T-helper 1 cell (primary cell): ENCODE results near the gene COX6B2.
A peak's percentile ranks its signal among the peaks of the same experiment; 100 is the strongest.
"Not testable (repeated sequence)": the region's sequence is repeated elsewhere in the genome, so short reads cannot be mapped to it uniquely, and the experiment has no call there.

Experiments
- DNase-seq, 5 donors: peaks; one replicate each; pipeline ENCODE4 v3.0.0-alpha.2; 2012 to 2020
- total RNA-seq, 4 donors: gene quantifications; one replicate each; lab custom pipeline; 2026; lab: John Stamatoyannopoulos, UW

COX6B2 gene, protein sequence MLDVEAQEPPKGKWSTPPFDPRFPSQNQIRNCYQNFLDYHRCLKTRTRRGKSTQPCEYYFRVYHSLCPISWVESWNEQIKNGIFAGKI
- 0 to 0.15 (median 0.06) reads per million in 4 donors for total RNA-seq

DNA sequence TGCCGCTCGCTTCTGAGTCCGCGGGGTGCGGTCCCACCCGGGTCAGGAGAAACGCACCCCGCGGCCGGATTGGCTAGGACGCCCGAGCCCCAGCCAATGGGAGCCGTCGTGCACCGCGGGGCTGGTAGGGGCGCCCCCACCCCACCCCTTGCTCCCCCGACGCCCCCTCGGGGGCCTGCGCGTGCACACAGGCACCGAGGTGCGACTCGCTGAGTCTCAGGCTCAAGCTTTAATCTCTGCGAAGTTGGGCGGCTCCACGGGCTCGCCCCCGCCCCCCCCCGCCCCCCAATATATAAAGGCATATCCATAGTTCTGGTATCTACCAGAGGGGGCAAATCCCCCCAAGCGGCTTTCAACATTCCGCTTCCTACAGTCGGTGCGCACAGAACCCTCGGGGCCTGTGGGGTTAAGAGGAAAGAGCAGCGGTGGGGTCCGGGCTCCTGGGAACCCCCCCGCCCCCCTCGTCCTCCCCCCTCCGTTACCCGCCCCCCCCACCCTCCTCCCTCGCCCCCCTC is at the start of gene COX6B2:
Gene COX6B2, minus strand, starts transcription at position 22 of the 515 bp plus-strand sequence. CDS start 198 bp downstream, outside the sequence.
- DNase-seq: no peak

GRCh38 chr19:55402509-55402908 is 48.0 kb upstream of the COX6B2 start:
- no peak for DNase-seq

- not testable (repeated sequence) for DNase-seq
These were observed 46.9 kb upstream of the COX6B2 start for GRCh38 chr19:55401390-55401789.

DNA sequence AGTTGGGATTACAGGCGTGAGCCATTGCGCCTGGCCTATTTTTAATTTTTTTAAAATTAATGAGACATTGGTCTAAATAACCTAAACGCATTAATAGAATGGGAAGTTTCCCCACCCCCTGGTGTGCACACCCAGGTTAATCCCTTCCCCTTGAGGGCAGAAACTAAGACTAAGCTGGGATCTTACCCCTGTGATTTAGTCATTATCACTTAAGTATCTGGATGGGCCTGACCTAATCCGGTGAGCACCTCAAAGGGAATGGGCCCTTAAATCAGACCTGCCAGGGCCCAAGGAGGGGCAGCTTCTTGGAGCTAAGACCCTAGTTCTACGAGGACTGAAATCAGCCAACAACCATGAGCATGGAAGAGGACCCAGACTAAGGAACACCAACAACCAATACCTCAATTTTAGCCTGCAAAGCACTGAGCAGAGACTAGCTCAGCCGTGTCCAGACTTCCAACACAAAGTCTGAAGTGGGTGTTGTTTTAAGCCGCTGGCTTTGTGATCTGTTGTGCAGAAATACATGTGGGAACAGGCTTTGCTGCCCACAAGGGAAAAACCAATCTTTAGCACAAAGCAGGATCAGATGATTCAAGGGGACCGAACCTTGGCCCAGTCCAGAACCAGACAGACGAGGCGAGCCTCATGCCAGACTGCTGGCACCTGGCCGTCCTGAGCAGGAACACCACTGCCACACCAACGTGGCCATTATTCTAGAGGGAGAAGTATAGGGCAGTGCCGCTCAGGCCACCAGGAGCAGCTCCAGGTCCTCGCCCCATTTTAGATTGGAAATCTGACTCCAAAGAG is 46.0 kb upstream of the COX6B2 start:
- no peak for DNase-seq

- DNase-seq: peak in 1 of 5 donors; percentile 45
These were observed 43.8 kb upstream of the COX6B2 start for GRCh38 chr19:55398200-55398925.

DNA sequence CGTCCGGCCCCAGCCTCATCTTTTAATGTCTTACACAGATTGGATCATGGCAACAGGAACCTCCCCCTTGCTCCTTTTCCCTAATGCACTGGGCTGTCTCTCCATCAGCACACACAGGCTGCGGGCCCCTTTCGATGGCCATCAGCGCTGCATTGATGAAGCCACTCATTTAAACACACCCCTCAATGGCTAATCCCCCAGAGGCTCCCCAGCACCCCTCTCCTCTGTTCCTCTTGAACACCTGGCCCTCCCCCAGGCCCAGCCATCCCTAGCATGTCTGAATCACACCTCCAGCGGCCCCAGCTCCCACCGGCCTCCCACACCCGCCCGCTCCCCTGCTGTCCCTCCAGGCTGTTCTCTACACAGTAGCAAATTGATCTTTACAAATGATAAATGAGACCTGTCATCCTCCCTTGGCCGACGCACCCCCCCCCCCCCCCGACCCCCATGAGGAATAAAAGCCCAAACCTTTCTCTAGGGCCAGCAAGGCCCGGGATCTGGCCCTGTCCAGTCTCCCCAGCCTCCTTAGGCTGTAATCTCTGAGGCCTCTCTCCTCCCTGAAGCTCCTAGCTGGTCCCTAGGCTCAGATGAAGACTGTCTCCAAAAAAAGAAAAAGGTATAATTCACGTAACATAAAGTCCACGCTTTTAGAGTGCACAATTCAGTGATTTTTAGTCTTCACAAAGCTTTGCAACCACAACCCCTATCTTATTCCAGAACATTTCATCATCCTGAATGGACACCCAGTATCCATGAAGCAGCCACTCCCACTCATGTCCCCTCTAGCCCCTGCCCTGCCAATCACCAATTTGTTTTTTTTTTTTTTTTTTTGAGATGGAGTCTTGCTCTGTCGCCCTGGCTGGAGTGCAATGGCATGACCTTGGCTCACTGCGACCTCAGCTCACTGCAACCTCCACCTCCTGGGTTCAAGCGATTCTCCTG is 38.6 kb upstream of the COX6B2 start:
- DNase-seq: no peak

GRCh38 chr19:55391702-55392615 is 37.4 kb upstream of the COX6B2 start:
- no peak for DNase-seq

DNA sequence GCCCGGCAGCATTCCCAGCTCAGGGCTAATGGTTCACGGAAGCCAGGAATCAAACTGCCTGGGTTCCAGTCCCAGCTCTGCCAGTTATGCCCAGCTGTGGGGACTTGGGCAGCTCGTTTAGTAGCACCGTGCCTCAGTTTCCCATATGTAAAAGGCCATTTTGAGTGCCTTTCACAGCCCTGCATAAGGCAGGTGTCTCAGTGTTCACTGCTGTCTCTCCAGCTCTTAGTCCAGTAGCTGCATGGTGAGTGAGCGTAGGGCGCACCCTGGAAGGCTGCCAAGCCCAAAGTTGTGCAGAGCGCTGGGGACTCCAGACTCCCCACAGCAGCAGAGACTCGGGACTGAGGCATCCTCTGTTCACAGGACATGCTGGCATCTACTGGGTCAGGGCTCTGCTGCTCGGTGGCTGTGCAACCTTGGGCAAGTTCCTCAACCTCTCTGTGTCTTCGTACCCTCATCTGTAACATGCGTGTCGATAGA is 36.7 kb upstream of the COX6B2 start:
- no peak for DNase-seq

- DNase-seq: no peak
These were observed 36.0 kb upstream of the COX6B2 start for GRCh38 chr19:55390461-55390880.

DNA sequence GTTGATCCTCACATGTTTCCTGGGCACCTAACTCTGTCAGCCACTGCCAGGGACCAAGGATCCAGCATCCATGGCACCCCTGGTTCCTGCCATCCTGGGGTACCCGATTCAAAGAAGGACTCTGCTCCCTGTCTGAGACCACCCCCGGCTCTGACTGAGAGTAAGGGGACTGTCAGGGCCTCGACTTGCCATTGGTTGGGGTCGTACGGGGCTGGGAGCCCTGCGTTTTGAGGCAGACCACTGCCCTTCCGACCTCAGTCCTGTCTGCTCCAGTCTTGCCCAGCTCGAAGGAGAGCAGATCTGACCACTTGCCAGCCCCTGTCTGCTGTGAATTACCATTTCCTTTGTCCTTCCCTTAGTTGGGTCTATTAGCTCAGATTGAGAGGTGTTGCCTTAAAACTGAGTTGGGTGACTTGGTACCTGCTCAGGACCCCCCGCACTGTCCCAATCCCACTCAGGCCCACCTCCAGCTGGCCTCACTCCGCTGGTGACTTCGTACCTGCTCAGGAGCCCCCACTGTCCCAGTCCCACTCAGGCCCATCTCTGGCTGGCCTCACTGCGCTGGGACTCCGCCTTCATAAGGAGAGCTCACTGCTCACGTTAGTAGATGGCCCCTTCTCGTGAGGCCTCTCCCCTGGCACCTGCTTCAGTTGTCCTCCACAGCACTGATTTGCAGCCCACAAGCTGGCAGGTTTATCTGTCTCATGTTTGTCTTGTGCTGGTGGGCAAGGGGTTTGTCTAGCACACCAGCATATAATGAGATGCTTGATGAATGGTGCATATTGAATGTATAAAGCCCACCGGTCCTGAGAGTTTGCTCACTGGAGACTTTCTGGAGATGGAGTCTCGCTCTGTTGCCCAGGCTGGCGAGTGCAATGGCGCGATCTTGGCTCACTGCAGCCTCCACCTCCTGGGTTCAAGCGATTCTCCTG is 35.1 kb upstream of the COX6B2 start:
- DNase-seq: no peak

DNA sequence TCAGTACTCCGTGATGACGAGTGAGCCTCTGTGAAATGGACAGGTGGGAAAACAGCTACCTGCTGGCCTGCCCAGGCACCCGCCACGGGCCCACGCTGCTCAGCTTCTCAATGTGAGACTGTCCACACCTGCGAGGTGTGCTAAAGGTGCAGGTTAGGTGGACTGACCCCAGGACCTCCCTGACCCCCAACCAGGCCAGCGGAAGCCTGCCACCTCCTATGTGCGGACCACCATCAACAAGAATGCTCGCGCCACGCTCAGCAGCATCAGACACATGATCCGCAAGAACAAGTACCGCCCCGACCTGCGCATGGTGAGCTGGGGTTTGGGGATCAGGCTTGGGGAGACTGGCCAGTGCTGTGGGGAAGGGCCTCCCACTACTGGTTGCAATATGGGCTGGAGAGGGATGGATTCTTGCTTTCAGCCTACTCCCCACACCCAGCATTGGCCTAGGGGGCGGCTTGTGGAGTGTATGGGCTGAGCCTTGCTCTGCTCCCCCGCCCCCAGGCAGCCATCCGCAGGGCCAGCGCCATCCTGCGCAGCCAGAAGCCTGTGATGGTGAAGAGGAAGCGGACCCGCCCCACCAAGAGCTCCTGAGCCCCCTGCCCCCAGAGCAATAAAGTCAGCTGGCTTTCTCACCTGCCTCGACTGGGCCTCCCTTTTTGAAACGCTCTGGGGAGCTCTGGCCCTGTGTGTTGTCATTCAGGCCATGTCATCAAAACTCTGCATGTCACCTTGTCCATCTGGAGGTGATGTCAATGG is 33.4 kb upstream of the COX6B2 start:
- DNase-seq: no peak

GRCh38 chr19:55386493-55386971 is 32.0 kb upstream of the COX6B2 start:
- peak in 1 of 5 donors; percentile 23 for DNase-seq

GRCh38 chr19:55385724-55386492 is 31.4 kb upstream of the COX6B2 start, which contains the start of gene RPL28:
TSS of gene RPL28 (plus strand) at chr19:55385932. CDS start at chr19:55386358, 426 bp downstream.
- peak; percentile 94 to 99 (median 97) for DNase-seq

- DNase-seq: peak; percentile 84 to 96 (median 93)
These were observed 30.6 kb upstream of the COX6B2 start for GRCh38 chr19:55384920-55385723.

DNA sequence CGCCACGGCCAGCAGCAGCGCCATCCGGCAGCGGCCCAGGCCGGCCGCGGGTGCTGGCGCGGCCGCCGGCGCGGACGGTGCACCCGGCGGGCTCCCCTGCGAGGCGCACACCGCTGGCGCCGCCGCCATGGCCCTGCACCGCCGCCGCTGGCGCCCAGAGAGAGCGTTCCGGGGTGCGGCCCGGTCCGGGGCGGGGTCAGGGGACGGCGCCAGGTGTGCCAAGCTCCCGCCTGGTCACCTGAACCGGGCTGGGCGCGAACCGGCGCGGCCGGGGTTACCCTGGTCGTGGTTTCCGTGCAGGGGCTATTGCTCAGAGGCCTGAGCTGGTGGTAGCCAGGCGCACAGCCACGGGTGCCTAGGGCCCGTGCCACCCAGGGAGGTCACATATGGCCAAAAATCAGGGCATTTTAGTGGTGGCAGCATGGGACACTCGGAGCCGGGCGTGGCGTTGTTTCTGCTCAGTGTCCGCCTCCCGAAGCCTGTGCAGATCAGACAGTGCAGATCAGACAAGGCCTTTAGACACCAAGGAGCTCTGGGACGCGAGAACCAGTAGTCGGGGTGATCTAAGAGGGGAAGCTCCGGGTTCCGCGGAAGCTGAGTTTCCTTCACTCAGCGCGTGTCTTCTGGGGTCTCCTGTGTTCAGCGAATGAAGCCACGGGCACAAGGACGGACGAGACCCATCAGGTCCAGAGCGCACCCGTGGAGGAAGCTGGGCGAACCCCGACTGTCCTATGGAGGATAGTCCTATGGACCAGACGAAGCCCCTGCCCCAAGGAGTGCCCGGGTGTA is 29.8 kb upstream of the COX6B2 start, which contains the start of gene TMEM238:
Gene TMEM238, minus strand, starts transcription at position 162 of the 789 bp plus-strand sequence. Its CDS starts 33 bp downstream, at position 129.
- peak in 2 of 5 donors; percentile 33 to 37 for DNase-seq
